ENCODE results near the gene NAT10. TPM values are rescaled to one million over a fixed set of nuclear protein-coding genes. Genes with fewer than 3 reads are reported as not detected.

NAT10 gene
- total and polyA plus RNA-seq, 2 experiments from 2014 or later: 44.1 to 58.8 TPM

DNA sequence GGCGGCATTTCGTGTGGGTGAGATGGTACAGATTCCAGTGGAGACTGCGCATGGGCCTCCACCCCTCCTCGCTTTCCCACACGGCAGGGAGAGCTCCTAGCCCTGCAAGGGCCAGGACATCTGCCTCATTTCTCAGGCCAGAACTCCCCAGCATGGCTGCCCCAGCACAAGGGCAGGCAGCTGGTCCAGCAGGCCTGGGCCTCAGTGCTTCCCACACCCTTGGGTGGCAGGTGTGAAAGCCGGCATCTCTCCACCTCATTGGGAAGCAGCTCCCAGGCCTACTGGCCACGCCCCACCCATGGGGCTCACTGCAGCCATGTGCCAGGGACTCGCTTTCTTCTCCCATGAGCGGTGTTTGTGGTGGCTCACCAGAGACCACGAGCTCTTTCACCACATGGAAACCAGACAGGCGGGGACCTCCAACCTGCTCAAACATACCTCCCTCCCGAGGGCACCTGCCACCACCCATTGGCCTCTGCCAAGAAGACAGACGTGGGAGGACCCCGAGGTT lies 79.1 kb downstream of the NAT10 start (continued):
- TF ChIP-seq JUNB (IDR thresholded peaks at IDR 0.05; ENCODE audit: unreplicated experiment) (no peak), EZH2 (IDR thresholded peaks at IDR 0.05; ENCODE audit: low read depth, unreplicated experiment) (no peak), NANOG (IDR thresholded peaks at IDR 0.05; ENCODE audit: borderline replicate concordance) (no peak)

DNA sequence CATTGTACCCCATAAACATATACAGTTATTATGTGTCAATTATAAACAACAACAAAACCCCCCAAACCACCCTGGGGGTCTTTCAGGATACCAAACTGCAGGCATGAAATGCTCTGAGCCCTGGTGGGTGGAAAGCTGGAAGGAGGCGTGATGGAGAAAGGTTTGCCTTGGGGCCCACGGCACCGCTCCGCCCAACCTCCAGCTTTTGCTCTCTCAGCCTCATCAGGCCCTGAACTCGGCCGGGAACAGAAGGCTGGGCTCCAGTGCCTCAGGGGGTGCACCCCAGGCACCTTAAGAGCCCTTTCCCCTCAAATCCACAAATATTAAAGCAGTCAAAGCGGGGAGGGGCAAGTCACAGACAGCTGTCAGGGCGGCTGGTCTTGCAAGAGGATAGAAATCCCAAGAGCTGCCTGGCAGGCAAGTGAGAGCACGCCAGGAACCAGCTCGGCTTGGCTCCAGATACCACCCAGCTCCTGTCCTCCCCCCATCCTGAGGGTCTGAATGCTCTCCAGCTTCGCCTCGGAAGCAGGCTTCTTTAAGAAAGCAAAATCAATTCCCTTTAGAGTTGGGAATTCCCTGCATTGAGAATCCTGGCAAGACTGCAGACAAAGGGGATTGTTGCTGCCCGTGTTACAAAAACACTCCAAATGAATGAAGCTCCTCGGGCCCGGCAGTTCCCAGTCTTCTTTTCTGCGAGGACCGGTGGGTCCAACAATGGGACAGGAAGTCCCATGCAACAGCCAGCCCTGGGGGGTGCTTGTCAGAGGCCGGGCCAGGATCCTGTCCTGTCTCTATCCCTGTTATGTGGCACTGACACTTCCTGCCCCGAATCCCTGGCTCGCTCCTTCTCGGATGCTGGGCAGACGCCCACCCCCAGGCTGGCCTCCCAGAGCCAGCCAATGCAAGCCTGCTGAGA lies 80.8 kb downstream of the NAT10 start:
- H3K4me3 ChIP-seq: no peak overlapping the region; the same call in 1 of the 2 replicates
- Mint-ChIP-seq H3K36me3 (ENCODE audit: low read depth) (no peaks in the 10 kb centered on the region), H3K4me1 (peaks cover 53% of the 10 kb centered on the region), H3K9me3 (no peaks in the 10 kb centered on the region), H3K27me3 (ENCODE audit: insufficient read depth, low read depth, poor library complexity) (peaks cover 12% of the 10 kb centered on the region), H3K27ac (peak overlapping the region; percentile 27; the same call in 1 of the 2 replicates), H3K4me3 (peak overlapping the region; percentile 52)
- peak; percentile 65 for ATAC-seq
- H3K4me2 ChIP-seq: peak overlapping the region; percentile 71
- H3K27ac ChIP-seq (ENCODE audit: low read depth): peak overlapping the region; percentile 85
- H3F3A ChIP-seq (replicated peaks; ENCODE audit: low read depth): peaks cover 9% of the 10 kb centered on the region
- no peaks in the 10 kb centered on the region for H4K20me1 ChIP-seq (replicated peaks; ENCODE audit: insufficient read depth)
- peaks cover 43% of the 10 kb centered on the region for H3K4me1 ChIP-seq (ENCODE audit: insufficient read depth)
- TF ChIP-seq, protein P1, sequence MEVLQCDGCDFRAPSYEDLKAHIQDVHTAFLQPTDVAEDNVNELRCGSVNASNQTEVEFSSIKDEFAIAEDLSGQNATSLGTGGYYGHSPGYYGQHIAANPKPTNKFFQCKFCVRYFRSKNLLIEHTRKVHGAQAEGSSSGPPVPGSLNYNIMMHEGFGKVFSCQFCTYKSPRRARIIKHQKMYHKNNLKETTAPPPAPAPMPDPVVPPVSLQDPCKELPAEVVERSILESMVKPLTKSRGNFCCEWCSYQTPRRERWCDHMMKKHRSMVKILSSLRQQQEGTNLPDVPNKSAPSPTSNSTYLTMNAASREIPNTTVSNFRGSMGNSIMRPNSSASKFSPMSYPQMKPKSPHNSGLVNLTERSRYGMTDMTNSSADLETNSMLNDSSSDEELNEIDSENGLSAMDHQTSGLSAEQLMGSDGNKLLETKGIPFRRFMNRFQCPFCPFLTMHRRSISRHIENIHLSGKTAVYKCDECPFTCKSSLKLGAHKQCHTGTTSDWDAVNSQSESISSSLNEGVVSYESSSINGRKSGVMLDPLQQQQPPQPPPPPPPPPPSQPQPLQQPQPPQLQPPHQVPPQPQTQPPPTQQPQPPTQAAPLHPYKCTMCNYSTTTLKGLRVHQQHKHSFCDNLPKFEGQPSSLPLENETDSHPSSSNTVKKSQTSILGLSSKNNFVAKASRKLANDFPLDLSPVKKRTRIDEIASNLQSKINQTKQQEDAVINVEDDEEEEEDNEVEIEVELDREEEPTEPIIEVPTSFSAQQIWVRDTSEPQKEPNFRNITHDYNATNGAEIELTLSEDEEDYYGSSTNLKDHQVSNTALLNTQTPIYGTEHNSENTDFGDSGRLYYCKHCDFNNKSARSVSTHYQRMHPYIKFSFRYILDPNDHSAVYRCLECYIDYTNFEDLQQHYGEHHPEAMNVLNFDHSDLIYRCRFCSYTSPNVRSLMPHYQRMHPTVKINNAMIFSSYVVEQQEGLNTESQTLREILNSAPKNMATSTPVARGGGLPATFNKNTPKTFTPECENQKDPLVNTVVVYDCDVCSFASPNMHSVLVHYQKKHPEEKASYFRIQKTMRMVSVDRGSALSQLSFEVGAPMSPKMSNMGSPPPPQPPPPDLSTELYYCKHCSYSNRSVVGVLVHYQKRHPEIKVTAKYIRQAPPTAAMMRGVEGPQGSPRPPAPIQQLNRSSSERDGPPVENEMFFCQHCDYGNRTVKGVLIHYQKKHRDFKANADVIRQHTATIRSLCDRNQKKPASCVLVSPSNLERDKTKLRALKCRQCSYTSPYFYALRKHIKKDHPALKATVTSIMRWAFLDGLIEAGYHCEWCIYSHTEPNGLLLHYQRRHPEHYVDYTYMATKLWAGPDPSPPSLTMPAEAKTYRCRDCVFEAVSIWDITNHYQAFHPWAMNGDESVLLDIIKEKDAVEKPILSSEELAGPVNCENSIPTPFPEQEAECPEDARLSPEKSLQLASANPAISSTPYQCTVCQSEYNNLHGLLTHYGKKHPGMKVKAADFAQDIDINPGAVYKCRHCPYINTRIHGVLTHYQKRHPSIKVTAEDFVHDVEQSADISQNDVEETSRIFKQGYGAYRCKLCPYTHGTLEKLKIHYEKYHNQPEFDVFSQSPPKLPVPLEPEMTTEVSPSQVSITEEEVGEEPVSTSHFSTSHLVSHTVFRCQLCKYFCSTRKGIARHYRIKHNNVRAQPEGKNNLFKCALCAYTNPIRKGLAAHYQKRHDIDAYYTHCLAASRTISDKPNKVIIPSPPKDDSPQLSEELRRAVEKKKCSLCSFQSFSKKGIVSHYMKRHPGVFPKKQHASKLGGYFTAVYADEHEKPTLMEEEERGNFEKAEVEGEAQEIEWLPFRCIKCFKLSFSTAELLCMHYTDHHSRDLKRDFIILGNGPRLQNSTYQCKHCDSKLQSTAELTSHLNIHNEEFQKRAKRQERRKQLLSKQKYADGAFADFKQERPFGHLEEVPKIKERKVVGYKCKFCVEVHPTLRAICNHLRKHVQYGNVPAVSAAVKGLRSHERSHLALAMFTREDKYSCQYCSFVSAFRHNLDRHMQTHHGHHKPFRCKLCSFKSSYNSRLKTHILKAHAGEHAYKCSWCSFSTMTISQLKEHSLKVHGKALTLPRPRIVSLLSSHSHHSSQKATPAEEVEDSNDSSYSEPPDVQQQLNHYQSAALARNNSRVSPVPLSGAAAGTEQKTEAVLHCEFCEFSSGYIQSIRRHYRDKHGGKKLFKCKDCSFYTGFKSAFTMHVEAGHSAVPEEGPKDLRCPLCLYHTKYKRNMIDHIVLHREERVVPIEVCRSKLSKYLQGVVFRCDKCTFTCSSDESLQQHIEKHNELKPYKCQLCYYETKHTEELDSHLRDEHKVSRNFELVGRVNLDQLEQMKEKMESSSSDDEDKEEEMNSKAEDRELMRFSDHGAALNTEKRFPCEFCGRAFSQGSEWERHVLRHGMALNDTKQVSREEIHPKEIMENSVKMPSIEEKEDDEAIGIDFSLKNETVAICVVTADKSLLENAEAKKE (CRISPR knock-in tag; IDR thresholded peaks at IDR 0.05): no peak
- TF ChIP-seq EZH2phosphoT487 (IDR thresholded peaks at IDR 0.05; ENCODE audit: unreplicated experiment): no peak
- no peak for TF ChIP-seq EZH2 (IDR thresholded peaks at IDR 0.05; ENCODE audit: low read depth, unreplicated experiment)
- TF ChIP-seq NANOG (IDR thresholded peaks at IDR 0.05; ENCODE audit: borderline replicate concordance): no peak
- TF ChIP-seq, protein P2, sequence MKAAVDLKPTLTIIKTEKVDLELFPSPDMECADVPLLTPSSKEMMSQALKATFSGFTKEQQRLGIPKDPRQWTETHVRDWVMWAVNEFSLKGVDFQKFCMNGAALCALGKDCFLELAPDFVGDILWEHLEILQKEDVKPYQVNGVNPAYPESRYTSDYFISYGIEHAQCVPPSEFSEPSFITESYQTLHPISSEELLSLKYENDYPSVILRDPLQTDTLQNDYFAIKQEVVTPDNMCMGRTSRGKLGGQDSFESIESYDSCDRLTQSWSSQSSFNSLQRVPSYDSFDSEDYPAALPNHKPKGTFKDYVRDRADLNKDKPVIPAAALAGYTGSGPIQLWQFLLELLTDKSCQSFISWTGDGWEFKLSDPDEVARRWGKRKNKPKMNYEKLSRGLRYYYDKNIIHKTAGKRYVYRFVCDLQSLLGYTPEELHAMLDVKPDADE (IDR thresholded peaks at IDR 0.05): no peak
- no peak for TF ChIP-seq CREB1 (CRISPR knock-in tag; IDR thresholded peaks at IDR 0.05; ENCODE audit: low read depth)
- no peaks in the 10 kb centered on the region for H3K9me2 ChIP-seq (ENCODE audit: insufficient read depth)
- H3K79me2 ChIP-seq (replicated peaks; ENCODE audit: insufficient read depth): no peaks in the 10 kb centered on the region
- H3K27me3 ChIP-seq (ENCODE audit: insufficient read depth): no peaks in the 10 kb centered on the region
- no peaks in the 10 kb centered on the region for H3K36me3 ChIP-seq (ENCODE audit: insufficient read depth)
- 0 out of 2 replicates have a peak overlapping the region, but pooled peaks have one; percentile 21 for H2AFZ ChIP-seq
- peak; percentile 63 for DNase-seq (ENCODE audit: low spot score)
